HepG2 (cell line): ENCODE data around the gene GRAMD1A. TPM values are rescaled to one million over a fixed set of nuclear protein-coding genes. Genes with fewer than 3 reads are reported as not detected.

Experiments
- CBFB ChIP-seq: sonication (generic); formaldehyde crosslinking; IDR thresholded peaks from 2 replicates; pipeline ENCODE4 v1.4.0; 2020; ENCODE audit warnings: missing genetic modification reagents
- FOXP4 ChIP-seq: sonication (generic); formaldehyde crosslinking; IDR thresholded peaks from 2 replicates; pipeline ENCODE4 v1.4.0; 2020; ENCODE audit warnings: missing genetic modification reagents
- HOXA3 ChIP-seq: sonication (generic); formaldehyde crosslinking; IDR thresholded peaks from 2 replicates; pipeline ENCODE4 v1.5.0; 2020; ENCODE audit warnings: missing genetic modification reagents
- KAT8 ChIP-seq: IDR thresholded peaks from 2 replicates; pipeline ENCODE4 v1.6.1; 2016; ENCODE audit warnings: missing genetic modification reagents, missing compliant biosample characterization
- RARG ChIP-seq: sonication (generic); formaldehyde crosslinking; IDR thresholded peaks from 2 replicates; pipeline ENCODE4 v1.4.0; 2020; ENCODE audit warnings: low read depth, mild to moderate bottlenecking, missing genetic modification reagents
- RFX1 ChIP-seq: fragments of 450-650 bp; IDR thresholded peaks from 2 replicates; pipeline ENCODE4 v1.6.1; 2017
- SALL2 ChIP-seq: sonication (generic); formaldehyde crosslinking; IDR thresholded peaks from 2 replicates; pipeline ENCODE4 v1.8.1; 2023; ENCODE audit warnings: mild to moderate bottlenecking, missing genetic modification reagents, inconsistent platforms
- ZFP36L2 ChIP-seq: sonication (generic); formaldehyde crosslinking; IDR thresholded peaks from 2 replicates; pipeline ENCODE4 v1.4.0; 2020; ENCODE audit warnings: missing genetic modification reagents
- ZNF333 ChIP-seq: sonication (generic); formaldehyde crosslinking; IDR thresholded peaks from 2 replicates; pipeline ENCODE4 v1.4.0; 2020; ENCODE audit warnings: mild to moderate bottlenecking, missing genetic modification reagents, borderline replicate concordance
- ZNF446 ChIP-seq: sonication (generic); formaldehyde crosslinking; IDR thresholded peaks from 2 replicates; pipeline ENCODE4 v1.5.0; 2020; ENCODE audit warnings: mild to moderate bottlenecking, missing genetic modification reagents
- ZNF747 ChIP-seq: sonication (generic); formaldehyde crosslinking; IDR thresholded peaks from 2 replicates; pipeline ENCODE4 v1.8.1; 2023; ENCODE audit warnings: missing genetic modification reagents, mild to moderate bottlenecking, borderline replicate concordance
- ZNF772 ChIP-seq: sonication (generic); formaldehyde crosslinking; IDR thresholded peaks from 2 replicates; pipeline ENCODE4 v1.5.0; 2020; ENCODE audit warnings: mild to moderate bottlenecking, missing genetic modification reagents
- ZSCAN30 ChIP-seq: sonication (generic); formaldehyde crosslinking; IDR thresholded peaks from 2 replicates; pipeline ENCODE4 v1.5.0; 2020; ENCODE audit warnings: mild to moderate bottlenecking, missing genetic modification reagents
- polyA plus RNA-seq, 8 experiments: library from polyadenylated mRNA; depleted of rRNA in 3 of 8; stranded (reverse) in 7 of 8; unstranded in 1 of 8; fragments of >200 nt; fragmentation: Illumina TruSeq in 4 of 8; extraction: Trizol in 4 of 8; gene quantifications; 2 replicates each; pipeline versions ENCODE4 v1.2.1 to v1.2.3, GENCODE V29; 2011 to 2016; ENCODE audit warnings: low read depth in 4 of 8, missing spikeins in 1 of 8, mixed read lengths in 1 of 8; ENCODE audit not compliant: insufficient read depth in 1 of 8
- total RNA-seq, 5 experiments: library from RNA; depleted of rRNA; stranded (reverse); fragments of >200 nt; fragmentation: Illumina TruSeq; extraction: Trizol; gene quantifications; 2 replicates each; pipeline ENCODE4 v1.2.3, GENCODE V29; 2016; ENCODE audit warnings: low read depth in 1 of 5
- TF ChIP-seq, protein P1 (sequence below): sonication (generic); formaldehyde crosslinking; IDR thresholded peaks from 2 replicates; pipeline ENCODE4 v1.4.0; 2020; ENCODE audit warnings: mild to moderate bottlenecking, missing genetic modification reagents, borderline replicate concordance
- TF ChIP-seq, protein P2 (sequence below): sonication (generic); formaldehyde crosslinking; conservative IDR thresholded peaks from 2 replicates; pipeline ENCODE4 v1.4.0; 2020; ENCODE audit warnings: mild to moderate bottlenecking, missing genetic modification reagents, moderate library complexity
- TF ChIP-seq, protein P3 (sequence below): sonication (generic); formaldehyde crosslinking; IDR thresholded peaks from 2 replicates; pipeline ENCODE4 v1.8.0; 2022; ENCODE audit warnings: mild to moderate bottlenecking, missing genetic modification reagents, borderline replicate concordance

The GRAMD1A gene
- total and polyA plus RNA-seq, 2 of the 13 experiments (the other 11 are each of a cell fraction or from before 2014, with no cell fraction given), result 14.7 to 181 TPM

GRCh38 chr19:34962687-34963572 lies 37.2 kb upstream of the GRAMD1A start (continued):
- TF ChIP-seq RARG (CRISPR knock-in tag), result no peak
- TF ChIP-seq ZFP36L2 (CRISPR knock-in tag), result no peak
- TF ChIP-seq FOXP4 (CRISPR knock-in tag), result peak; percentile 5; the same call in 1 of the 2 replicates
- TF ChIP-seq SALL2 (CRISPR knock-in tag), result no peak
- 0 out of 2 replicates have a peak, but pooled peaks have one; percentile 20 for TF ChIP-seq HOXA3 (CRISPR knock-in tag)
- 0 out of 2 replicates have a peak, but pooled peaks have one; percentile 4 for TF ChIP-seq KAT8 (CRISPR knock-in tag)
- TF ChIP-seq CBFB (CRISPR knock-in tag), result no peak
- TF ChIP-seq ZSCAN30 (CRISPR knock-in tag), result no peak
- 0 out of 2 replicates have a peak, but pooled peaks have one; percentile 6 for TF ChIP-seq ZNF772 (CRISPR knock-in tag)
- 0 out of 2 replicates have a peak, but pooled peaks have one; percentile 22 for TF ChIP-seq ZNF446 (CRISPR knock-in tag)
- TF ChIP-seq ZNF747 (CRISPR knock-in tag), result no peak; the same call in 1 of the 2 replicates
- TF ChIP-seq, protein P1, sequence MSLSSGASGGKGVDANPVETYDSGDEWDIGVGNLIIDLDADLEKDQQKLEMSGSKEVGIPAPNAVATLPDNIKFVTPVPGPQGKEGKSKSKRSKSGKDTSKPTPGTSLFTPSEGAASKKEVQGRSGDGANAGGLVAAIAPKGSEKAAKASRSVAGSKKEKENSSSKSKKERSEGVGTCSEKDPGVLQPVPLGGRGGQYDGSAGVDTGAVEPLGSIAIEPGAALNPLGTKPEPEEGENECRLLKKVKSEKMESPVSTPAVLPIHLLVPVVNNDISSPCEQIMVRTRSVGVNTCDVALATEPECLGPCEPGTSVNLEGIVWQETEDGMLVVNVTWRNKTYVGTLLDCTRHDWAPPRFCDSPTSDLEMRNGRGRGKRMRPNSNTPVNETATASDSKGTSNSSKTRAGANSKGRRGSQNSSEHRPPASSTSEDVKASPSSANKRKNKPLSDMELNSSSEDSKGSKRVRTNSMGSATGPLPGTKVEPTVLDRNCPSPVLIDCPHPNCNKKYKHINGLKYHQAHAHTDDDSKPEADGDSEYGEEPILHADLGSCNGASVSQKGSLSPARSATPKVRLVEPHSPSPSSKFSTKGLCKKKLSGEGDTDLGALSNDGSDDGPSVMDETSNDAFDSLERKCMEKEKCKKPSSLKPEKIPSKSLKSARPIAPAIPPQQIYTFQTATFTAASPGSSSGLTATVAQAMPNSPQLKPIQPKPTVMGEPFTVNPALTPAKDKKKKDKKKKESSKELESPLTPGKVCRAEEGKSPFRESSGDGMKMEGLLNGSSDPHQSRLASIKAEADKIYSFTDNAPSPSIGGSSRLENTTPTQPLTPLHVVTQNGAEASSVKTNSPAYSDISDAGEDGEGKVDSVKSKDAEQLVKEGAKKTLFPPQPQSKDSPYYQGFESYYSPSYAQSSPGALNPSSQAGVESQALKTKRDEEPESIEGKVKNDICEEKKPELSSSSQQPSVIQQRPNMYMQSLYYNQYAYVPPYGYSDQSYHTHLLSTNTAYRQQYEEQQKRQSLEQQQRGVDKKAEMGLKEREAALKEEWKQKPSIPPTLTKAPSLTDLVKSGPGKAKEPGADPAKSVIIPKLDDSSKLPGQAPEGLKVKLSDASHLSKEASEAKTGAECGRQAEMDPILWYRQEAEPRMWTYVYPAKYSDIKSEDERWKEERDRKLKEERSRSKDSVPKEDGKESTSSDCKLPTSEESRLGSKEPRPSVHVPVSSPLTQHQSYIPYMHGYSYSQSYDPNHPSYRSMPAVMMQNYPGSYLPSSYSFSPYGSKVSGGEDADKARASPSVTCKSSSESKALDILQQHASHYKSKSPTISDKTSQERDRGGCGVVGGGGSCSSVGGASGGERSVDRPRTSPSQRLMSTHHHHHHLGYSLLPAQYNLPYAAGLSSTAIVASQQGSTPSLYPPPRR (CRISPR knock-in tag), result 0 out of 2 replicates have a peak, but pooled peaks have one; percentile 3
- TF ChIP-seq, protein P2, sequence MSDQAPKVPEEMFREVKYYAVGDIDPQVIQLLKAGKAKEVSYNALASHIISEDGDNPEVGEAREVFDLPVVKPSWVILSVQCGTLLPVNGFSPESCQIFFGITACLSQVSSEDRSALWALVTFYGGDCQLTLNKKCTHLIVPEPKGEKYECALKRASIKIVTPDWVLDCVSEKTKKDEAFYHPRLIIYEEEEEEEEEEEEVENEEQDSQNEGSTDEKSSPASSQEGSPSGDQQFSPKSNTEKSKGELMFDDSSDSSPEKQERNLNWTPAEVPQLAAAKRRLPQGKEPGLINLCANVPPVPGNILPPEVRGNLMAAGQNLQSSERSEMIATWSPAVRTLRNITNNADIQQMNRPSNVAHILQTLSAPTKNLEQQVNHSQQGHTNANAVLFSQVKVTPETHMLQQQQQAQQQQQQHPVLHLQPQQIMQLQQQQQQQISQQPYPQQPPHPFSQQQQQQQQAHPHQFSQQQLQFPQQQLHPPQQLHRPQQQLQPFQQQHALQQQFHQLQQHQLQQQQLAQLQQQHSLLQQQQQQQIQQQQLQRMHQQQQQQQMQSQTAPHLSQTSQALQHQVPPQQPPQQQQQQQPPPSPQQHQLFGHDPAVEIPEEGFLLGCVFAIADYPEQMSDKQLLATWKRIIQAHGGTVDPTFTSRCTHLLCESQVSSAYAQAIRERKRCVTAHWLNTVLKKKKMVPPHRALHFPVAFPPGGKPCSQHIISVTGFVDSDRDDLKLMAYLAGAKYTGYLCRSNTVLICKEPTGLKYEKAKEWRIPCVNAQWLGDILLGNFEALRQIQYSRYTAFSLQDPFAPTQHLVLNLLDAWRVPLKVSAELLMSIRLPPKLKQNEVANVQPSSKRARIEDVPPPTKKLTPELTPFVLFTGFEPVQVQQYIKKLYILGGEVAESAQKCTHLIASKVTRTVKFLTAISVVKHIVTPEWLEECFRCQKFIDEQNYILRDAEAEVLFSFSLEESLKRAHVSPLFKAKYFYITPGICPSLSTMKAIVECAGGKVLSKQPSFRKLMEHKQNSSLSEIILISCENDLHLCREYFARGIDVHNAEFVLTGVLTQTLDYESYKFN (CRISPR knock-in tag), result peak; percentile 13; the same call in 1 of the 2 replicates
- TF ChIP-seq RFX1, result no peak
- TF ChIP-seq, protein P3, sequence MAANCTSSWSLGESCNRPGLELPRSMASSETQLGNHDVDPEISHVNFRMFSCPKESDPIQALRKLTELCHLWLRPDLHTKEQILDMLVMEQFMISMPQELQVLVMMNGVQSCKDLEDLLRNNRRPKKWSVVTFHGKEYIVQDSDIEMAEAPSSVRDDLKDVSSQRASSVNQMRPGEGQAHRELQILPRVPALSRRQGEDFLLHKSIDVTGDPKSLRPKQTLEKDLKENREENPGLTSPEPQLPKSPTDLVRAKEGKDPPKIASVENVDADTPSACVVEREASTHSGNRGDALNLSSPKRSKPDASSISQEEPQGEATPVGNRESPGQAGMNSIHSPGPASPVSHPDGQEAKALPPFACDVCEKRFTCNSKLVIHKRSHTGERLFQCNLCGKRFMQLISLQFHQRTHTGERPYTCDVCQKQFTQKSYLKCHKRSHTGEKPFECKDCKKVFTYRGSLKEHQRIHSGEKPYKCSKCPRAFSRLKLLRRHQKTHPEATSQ (CRISPR knock-in tag), result 0 out of 2 replicates have a peak, but pooled peaks have one; percentile 32
- peak; percentile 35; the same call in 1 of the 2 replicates for TF ChIP-seq ZNF333 (CRISPR knock-in tag)
